GM12864 (cell line): ENCODE results near the gene CPNE5.

Experiments
- DNase-seq: peaks from one replicate; pipeline ENCODE4 v3.0.0-alpha.2; 2011; ENCODE audit warnings: low read depth
- H3K4me3 ChIP-seq: 2 replicates; pipeline ENCODE4 v1.5.1; 2011; ENCODE audit warnings: mild to moderate bottlenecking, low read depth, low read length, control low read depth
- CTCF ChIP-seq: IDR thresholded peaks from 2 replicates; pipeline ENCODE4 v1.5.1; 2011; ENCODE audit warnings: low read depth, mild to moderate bottlenecking, moderate library complexity, low read length, control low read depth, inconsistent platforms; ENCODE audit errors: missing control alignments

The CPNE5 gene

GRCh38 chr6:36745283-36745682 is 94.0 kb downstream of the CPNE5 start:
- no peak for DNase-seq
- no peak overlapping the region for H3K4me3 ChIP-seq
- TF ChIP-seq CTCF = no peak

DNA sequence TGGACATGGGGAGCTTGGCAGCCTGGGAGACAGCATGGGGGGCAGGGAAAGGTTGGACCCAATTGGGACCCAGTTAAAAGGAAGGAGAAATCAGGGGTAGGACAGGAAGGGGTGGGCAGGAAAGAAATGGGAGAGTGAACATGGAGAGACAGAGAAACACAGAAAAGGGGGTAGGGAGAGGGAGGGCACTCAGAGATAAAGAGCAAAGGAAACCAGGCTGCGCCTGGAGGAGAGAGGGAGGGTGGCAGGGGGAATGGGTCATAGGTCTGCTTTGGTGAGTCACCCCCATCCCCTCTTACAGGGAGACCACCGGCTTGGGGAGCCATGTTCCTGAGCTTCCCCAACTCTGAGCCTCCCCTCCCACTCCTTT is 95.0 kb downstream of the CPNE5 start:
- DNase-seq = no peak
- H3K4me3 ChIP-seq = no peak overlapping the region
- TF ChIP-seq CTCF = no peak

DNA sequence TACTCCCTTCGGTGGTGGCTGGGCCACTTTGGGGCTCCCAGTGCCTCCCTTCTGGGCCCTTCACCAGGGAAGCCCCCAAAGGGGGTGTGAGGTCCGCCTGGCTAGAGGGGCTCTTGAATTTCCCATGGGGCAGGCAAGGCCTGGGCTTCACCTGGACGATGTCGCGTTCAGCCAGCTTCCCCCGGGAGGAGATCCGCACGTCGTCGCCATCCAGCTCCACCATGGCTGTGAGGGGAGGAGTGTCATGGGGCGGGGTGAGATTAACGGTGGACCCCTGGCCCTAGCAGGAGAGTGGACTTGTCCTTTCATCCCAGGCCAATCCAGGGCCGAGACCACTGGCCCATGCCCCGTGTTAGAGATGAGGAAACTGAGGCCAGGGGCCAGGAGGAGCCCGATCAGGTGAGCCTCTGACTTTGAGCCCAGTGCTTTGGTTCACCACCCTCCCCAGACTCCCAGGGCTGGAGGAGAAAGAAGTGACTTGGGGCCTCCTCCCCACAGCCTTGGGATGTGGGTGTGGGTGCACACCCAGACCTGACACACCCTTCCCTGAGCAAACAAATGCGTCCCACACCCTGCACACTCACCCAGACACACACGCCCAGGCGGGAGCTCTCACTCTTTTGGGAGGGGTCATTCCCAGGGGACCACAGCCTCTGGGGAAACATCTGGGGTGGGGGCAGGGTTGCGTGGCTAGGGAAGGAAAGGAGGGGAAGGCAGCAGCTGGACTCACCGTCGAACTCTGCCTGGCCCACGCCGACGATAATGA is 95.5 kb downstream of the CPNE5 start:
- DNase-seq = no peak
- no peak overlapping the region for H3K4me3 ChIP-seq
- TF ChIP-seq CTCF = no peak

DNA sequence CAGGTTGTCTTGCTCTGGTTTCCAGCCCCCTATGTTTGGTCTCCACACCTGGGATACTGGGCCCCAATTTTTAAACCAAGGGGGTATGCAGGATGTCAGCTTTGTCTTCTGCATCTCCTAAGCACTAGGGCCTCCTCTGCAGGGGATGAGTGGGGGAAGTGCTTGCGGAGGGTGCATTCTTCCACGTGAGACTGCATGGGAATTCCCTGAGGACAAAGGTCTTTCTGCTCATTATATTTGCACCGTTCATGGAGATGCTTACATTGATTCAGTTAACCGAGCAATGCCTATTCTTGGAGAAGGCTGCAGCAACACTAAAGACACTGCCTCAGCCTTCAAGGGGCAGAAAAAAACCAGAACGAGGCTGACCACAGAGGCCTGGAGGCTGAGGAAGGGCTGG is 96.2 kb downstream of the CPNE5 start:
- no peak for TF ChIP-seq CTCF
- no peak overlapping the region for H3K4me3 ChIP-seq
- DNase-seq = no peak

- no peak for DNase-seq
- no peak overlapping the region for H3K4me3 ChIP-seq
- no peak for TF ChIP-seq CTCF
Measured at GRCh38 chr6:36742146-36742545, 97.1 kb downstream of the CPNE5 start.

GRCh38 chr6:36740818-36741179 is 98.4 kb downstream of the CPNE5 start:
- no peak for DNase-seq
- no peak overlapping the region for H3K4me3 ChIP-seq
- no peak for TF ChIP-seq CTCF
